HEK293T (cell line): Measurements from ENCODE around the gene SYT13.

Experiments used
- ARNT ChIP-seq: fragments of 450-650 bp; IDR thresholded peaks from 2 replicates; pipeline ENCODE4 v1.6.1; 2017; ENCODE audit warnings: mild to moderate bottlenecking
- ELF4 ChIP-seq: fragments of 450-650 bp; IDR thresholded peaks from 2 replicates; pipeline ENCODE4 v1.6.1; 2017; ENCODE audit warnings: antibody characterized with exemption
- FOXA1 ChIP-seq: fragments of 450-650 bp; IDR thresholded peaks from 2 replicates; pipeline ENCODE4 v1.6.1; 2016; ENCODE audit warnings: mild to moderate bottlenecking
- FOXK2 ChIP-seq: fragments of 450-650 bp; IDR thresholded peaks from 2 replicates; pipeline ENCODE4 v1.6.1; 2016; ENCODE audit warnings: mild to moderate bottlenecking
- FOXM1 ChIP-seq: fragments of 450-650 bp; IDR thresholded peaks from 2 replicates; pipeline ENCODE4 v1.6.1; 2017; ENCODE audit warnings: mild to moderate bottlenecking, borderline replicate concordance
- NFRKB ChIP-seq: fragments of 450-650 bp; IDR thresholded peaks from 2 replicates; pipeline ENCODE4 v1.6.1; 2016; ENCODE audit warnings: mild to moderate bottlenecking, moderate library complexity
- SP1 ChIP-seq: fragments of 450-650 bp; IDR thresholded peaks from 2 replicates; pipeline ENCODE4 v1.6.1; 2017
- SUZ12 ChIP-seq: fragments of 450-650 bp; IDR thresholded peaks from 2 replicates; pipeline ENCODE4 v1.6.1; 2016; ENCODE audit warnings: mild to moderate bottlenecking
- TARDBP ChIP-seq: fragments of 450-650 bp; IDR thresholded peaks from 2 replicates; pipeline ENCODE4 v1.6.1; 2016
- ZNF384 ChIP-seq: fragments of 450-650 bp; IDR thresholded peaks from 2 replicates; pipeline ENCODE4 v1.6.1; 2016

DNA sequence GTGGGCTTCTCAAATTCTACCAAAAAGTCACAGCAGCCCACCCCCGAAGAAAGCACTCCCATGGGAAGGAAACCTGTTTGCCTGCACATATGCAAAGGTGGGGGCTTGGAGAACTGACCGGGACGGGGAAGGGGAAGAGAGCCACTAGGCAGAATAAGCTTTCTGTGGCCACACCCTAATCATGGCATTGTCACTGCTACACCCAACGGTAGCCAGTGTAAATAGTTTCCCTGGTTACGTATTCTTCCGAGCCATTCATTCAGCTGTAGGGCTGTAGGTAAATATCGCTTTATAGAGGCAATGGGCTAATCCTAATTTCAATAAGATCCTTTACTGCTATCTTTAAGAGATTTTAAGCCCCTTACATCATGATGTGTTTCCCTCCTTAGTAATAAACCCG is 78.0 kb downstream of the SYT13 start:
- TF ChIP-seq FOXM1 (no peak), SUZ12 (no peak), ARNT (no peak), ELF4 (no peak), FOXK2 (no peak), TARDBP (no peak), ZNF384 (no peak), FOXA1 (no peak), NFRKB (no peak), SP1 (no peak)
